GM12874 (cell line): ENCODE measurements around the gene RECK.

Experiments used
- TF ChIP-seq, protein P1 (sequence below): IDR thresholded peaks from 2 replicates; pipeline ENCODE4 v1.5.1; 2011; ENCODE audit warnings: low read depth, mild to moderate bottlenecking, control low read depth, low read length, moderate library complexity; ENCODE audit not compliant: insufficient read depth

RECK gene

GRCh38 chr9:36121971-36122370 is 85.3 kb downstream of the RECK start:
- TF ChIP-seq, protein P1, sequence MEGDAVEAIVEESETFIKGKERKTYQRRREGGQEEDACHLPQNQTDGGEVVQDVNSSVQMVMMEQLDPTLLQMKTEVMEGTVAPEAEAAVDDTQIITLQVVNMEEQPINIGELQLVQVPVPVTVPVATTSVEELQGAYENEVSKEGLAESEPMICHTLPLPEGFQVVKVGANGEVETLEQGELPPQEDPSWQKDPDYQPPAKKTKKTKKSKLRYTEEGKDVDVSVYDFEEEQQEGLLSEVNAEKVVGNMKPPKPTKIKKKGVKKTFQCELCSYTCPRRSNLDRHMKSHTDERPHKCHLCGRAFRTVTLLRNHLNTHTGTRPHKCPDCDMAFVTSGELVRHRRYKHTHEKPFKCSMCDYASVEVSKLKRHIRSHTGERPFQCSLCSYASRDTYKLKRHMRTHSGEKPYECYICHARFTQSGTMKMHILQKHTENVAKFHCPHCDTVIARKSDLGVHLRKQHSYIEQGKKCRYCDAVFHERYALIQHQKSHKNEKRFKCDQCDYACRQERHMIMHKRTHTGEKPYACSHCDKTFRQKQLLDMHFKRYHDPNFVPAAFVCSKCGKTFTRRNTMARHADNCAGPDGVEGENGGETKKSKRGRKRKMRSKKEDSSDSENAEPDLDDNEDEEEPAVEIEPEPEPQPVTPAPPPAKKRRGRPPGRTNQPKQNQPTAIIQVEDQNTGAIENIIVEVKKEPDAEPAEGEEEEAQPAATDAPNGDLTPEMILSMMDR, result no peak

DNA sequence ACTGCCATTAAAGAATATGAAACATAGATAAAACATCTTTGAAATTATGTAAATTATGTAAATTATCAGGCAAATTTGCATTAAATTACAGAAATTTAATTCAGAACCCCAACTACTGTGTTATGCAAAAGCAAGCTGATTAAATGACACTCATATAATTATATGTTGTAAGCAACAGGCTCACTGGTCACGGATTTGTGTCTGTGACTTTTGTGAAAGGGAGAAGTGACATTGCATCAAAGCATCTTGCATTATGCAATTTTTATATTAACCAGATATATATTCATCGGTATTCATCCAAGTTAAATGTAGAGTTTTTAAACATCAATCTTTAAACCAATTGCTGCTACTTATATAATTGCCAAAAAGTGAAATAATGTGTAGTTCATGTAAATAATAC is 86.8 kb downstream of the RECK start:
- TF ChIP-seq, protein P1, result no peak

GRCh38 chr9:36125062-36125855 is 88.5 kb downstream of the RECK start:
- TF ChIP-seq, protein P1, result no peak

GRCh38 chr9:36126016-36126730 is 89.5 kb downstream of the RECK start:
- TF ChIP-seq, protein P1, result no peak

DNA sequence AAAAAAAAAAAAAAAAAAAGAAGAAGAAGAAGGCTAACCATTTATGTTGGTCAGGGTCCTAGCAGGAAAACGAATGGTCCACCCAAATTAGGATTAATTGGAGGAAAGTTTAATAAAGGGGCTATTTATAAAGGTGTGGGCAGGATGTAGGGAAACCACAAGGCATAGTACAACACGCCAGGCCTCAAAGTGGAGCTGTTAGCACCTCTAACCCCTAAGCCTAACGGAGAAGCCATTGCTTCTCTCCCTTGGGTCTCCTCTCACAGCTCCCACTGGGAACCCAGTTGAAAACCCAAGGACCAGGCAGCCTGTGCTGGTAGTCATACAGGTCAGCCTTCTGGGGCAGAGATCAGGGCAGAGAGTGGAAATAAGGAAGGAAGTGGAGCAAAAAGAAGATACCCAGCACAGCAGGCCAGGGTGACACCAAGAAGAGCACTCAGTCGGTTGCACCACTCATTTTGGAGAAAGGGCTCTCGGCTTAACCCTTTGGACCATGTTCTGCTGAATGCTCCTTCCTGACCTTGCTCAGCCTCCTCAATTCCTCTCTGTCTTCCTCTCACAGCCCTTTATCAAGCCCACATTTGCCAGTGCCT is 91.0 kb downstream of the RECK start:
- TF ChIP-seq, protein P1, result no peak

- TF ChIP-seq, protein P1, result no peak
Measured at GRCh38 chr9:36128349-36128748, 91.6 kb downstream of the RECK start.

- TF ChIP-seq, protein P1, result no peak
Measured at GRCh38 chr9:36129139-36129538, 92.4 kb downstream of the RECK start.
